Testis (tissue), 2 donors: Measurements from ENCODE around the gene RNF31.

Experiments
- POLR2A ChIP-seq: fragments of 450-650 bp; IDR thresholded peaks from one replicate; pipeline ENCODE4 v1.6.1; 2017; ENCODE audit warnings: antibody characterized with exemption, mild to moderate bottlenecking, moderate library complexity
- TF ChIP-seq, protein P1 (sequence below), 3 experiments: fragments of 450-650 bp in 2 of 3; fragments of 200-600 bp in 1 of 3; sonication (generic) in 1 of 3; IDR thresholded peaks; one replicate each; pipeline ENCODE4 v1.5.1; 2016 to 2019; ENCODE audit warnings: antibody characterized with exemption in 3 of 3, mild to moderate bottlenecking in 2 of 3, moderate library complexity in 1 of 3

DNA sequence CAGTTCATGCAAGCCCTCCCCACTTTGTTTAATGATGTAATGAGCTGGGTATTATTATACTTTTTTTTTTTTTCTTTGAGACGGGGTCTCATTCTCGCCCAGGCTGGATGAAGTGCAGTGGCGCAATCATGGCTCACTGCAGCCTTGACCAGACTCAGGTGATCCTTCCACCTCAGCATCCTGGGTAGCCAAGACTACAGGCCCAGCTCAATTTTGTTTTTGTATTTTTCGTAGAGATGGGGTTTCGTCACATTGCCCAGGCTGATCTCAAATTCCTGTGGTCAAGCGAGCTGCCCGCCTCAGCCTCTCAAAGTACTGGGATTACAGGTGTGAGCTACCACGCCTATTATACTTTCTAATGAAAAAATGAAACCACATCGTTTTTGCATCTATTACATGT, 37.2 kb upstream of the RNF31 start:
- TF ChIP-seq, protein P1, sequence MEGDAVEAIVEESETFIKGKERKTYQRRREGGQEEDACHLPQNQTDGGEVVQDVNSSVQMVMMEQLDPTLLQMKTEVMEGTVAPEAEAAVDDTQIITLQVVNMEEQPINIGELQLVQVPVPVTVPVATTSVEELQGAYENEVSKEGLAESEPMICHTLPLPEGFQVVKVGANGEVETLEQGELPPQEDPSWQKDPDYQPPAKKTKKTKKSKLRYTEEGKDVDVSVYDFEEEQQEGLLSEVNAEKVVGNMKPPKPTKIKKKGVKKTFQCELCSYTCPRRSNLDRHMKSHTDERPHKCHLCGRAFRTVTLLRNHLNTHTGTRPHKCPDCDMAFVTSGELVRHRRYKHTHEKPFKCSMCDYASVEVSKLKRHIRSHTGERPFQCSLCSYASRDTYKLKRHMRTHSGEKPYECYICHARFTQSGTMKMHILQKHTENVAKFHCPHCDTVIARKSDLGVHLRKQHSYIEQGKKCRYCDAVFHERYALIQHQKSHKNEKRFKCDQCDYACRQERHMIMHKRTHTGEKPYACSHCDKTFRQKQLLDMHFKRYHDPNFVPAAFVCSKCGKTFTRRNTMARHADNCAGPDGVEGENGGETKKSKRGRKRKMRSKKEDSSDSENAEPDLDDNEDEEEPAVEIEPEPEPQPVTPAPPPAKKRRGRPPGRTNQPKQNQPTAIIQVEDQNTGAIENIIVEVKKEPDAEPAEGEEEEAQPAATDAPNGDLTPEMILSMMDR (IDR thresholded peaks at IDR 0.05), result no peak
- no peak for TF ChIP-seq POLR2A
